NCI-H82 treated with DMSO at 0.1 percent for 48 hours (cell line): ENCODE measurements around the gene DAB1.

Source experiments
- DNase-seq: peaks from one replicate; lab custom pipeline; 2025; ENCODE audit not compliant: unreplicated experiment; lab: John Stamatoyannopoulos, UW

The DAB1 gene

GRCh38 chr1:57277681-57278080 is 146.2 kb downstream of the DAB1 start:
- no peak for DNase-seq

- DNase-seq = no peak
Measured at GRCh38 chr1:57276918-57277317, 146.9 kb downstream of the DAB1 start.

- DNase-seq = peak; percentile 76
Measured at GRCh38 chr1:57272601-57273000, 151.3 kb downstream of the DAB1 start.

GRCh38 chr1:57272150-57272549 is 151.7 kb downstream of the DAB1 start:
- no peak for DNase-seq

GRCh38 chr1:57270927-57271698 is 152.7 kb downstream of the DAB1 start:
- peak; percentile 85 for DNase-seq

- peak; percentile 93 for DNase-seq
Measured at GRCh38 chr1:57269630-57270225, 154.1 kb downstream of the DAB1 start.

- no peak for DNase-seq
Measured at GRCh38 chr1:57265104-57265503, 158.8 kb downstream of the DAB1 start.

- no peak for DNase-seq
Measured at GRCh38 chr1:57262472-57262871, 161.4 kb downstream of the DAB1 start.

- peak; percentile 79 for DNase-seq
Measured at GRCh38 chr1:57258557-57259325, 165.1 kb downstream of the DAB1 start.

GRCh38 chr1:57255945-57256344 is 167.9 kb downstream of the DAB1 start:
- DNase-seq = no peak

GRCh38 chr1:57254022-57254421 is 169.8 kb downstream of the DAB1 start:
- DNase-seq = no peak

GRCh38 chr1:57252597-57253294 is 171.1 kb downstream of the DAB1 start:
- peak; percentile 99 for DNase-seq

- no peak for DNase-seq
Measured at GRCh38 chr1:57250021-57250420, 173.8 kb downstream of the DAB1 start.

GRCh38 chr1:57249511-57249910 is 174.3 kb downstream of the DAB1 start:
- DNase-seq = no peak

GRCh38 chr1:57248830-57249229 is 175.0 kb downstream of the DAB1 start:
- DNase-seq = no peak

- DNase-seq = peak; percentile 68
Measured at GRCh38 chr1:57238233-57238781, 185.6 kb downstream of the DAB1 start.

GRCh38 chr1:57235730-57236510 is 187.9 kb downstream of the DAB1 start:
- DNase-seq = no peak

GRCh38 chr1:57234459-57234858 is 189.4 kb downstream of the DAB1 start:
- no peak for DNase-seq

GRCh38 chr1:57232500-57232899 is 191.4 kb downstream of the DAB1 start:
- no peak for DNase-seq

GRCh38 chr1:57229998-57230397 is 193.9 kb downstream of the DAB1 start:
- no peak for DNase-seq
